ENCODE measurements around the gene SLAIN2. TPM values are rescaled to one million over a fixed set of nuclear protein-coding genes. Genes with fewer than 3 reads are reported as not detected.
A peak's percentile ranks its signal among the peaks of the same experiment; 100 is the strongest.

SLAIN2 gene
- polyA plus RNA-seq, 4 donors: 21.1 to 34.4 (median 21.7) TPM

DNA sequence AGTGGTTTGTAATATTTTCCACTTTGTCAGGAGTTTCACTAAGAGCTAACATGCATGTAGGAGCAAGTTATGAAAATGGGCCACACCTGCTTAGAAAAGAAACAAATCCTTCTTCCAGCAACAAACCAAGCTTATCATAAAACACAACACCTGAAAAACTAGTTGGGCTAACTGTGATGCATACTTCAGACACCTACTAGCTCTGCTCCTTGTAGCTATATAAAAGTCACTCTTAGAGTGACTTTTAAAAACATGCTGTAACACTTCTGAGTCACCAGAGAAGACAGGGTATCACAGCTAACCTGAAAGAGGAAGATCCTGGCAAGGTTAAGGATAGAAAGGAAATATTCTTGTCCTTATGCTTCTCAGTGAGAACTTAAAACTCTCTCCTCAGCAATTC, 3.6 kb upstream of the SLAIN2 start:
- no peak for DNase-seq
- Histone ChIP-seq H3K36me3 (ENCODE audit: control insufficient read depth in 3 of 3, insufficient read depth in 2 of 3, low read depth in 1 of 3, low read length in 3 of 3) (no peaks in the 10 kb centered on the region), H3K4me3 (ENCODE audit: low read depth in 1 of 3, low read length in 3 of 3) (no peak overlapping the region), H3K4me1 (ENCODE audit: control insufficient read depth in 3 of 3, insufficient read depth in 2 of 3, low read depth in 1 of 3, low read length in 2 of 3) (peaks cover 0 to 13% (median 5%) of the 10 kb centered on the region in 3 donors), H3K9me3 (ENCODE audit: control insufficient read depth in 2 of 2, insufficient read depth in 1 of 2, low read depth in 1 of 2, low read length in 1 of 2) (no peaks in the 10 kb centered on the region), H3K27ac (ENCODE audit: low read depth in 1 of 3, low read length in 2 of 3) (no peak overlapping the region), H3K27me3 (ENCODE audit: control insufficient read depth in 3 of 3, insufficient read depth in 3 of 3, low read length in 3 of 3) (no peaks in the 10 kb centered on the region)
- FAIRE-seq: no peak

DNA sequence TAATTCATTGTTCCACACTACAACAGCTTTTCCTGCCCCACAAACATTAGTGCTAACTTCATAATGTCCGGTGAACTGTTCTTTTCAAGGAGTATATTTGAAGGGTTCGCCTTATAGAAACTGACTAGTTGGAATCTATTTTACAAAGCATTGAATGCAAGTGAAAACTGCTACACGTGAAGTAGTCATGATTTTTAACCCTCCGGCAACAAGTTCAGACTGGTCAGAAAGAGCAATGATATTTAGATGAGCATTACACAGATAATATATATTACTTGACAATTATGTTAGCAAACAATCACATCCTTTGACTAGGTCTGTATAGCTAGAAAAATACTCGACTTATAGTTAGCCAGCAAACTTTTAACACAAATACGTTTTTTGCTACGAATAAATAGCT, 1.7 kb upstream of the SLAIN2 start:
- Histone ChIP-seq H3K27me3 (ENCODE audit: control insufficient read depth in 3 of 3, insufficient read depth in 3 of 3, low read length in 3 of 3) (no peaks in the 10 kb centered on the region), H3K4me1 (ENCODE audit: control insufficient read depth in 3 of 3, insufficient read depth in 2 of 3, low read depth in 1 of 3, low read length in 2 of 3) (peaks cover 2 to 17% (median 5%) of the 10 kb centered on the region in 3 donors), H3K4me3 (ENCODE audit: low read depth in 1 of 3, low read length in 3 of 3) (peak overlapping the region in 1 of 3 donors; percentile 76), H3K27ac (ENCODE audit: low read depth in 1 of 3, low read length in 2 of 3) (peak overlapping the region in 1 of 3 donors; percentile 99), H3K36me3 (ENCODE audit: control insufficient read depth in 3 of 3, insufficient read depth in 2 of 3, low read depth in 1 of 3, low read length in 3 of 3) (no peaks in the 10 kb centered on the region), H3K9me3 (ENCODE audit: control insufficient read depth in 2 of 2, insufficient read depth in 1 of 2, low read depth in 1 of 2, low read length in 1 of 2) (no peaks in the 10 kb centered on the region)
- WGBS, 3 donors: 73 to 79% (median 77%) methylated on average over 7 of the region's 7 CpGs
- FAIRE-seq (no peak), DNase-seq (peak in 1 of 2 donors; percentile 21)

DNA sequence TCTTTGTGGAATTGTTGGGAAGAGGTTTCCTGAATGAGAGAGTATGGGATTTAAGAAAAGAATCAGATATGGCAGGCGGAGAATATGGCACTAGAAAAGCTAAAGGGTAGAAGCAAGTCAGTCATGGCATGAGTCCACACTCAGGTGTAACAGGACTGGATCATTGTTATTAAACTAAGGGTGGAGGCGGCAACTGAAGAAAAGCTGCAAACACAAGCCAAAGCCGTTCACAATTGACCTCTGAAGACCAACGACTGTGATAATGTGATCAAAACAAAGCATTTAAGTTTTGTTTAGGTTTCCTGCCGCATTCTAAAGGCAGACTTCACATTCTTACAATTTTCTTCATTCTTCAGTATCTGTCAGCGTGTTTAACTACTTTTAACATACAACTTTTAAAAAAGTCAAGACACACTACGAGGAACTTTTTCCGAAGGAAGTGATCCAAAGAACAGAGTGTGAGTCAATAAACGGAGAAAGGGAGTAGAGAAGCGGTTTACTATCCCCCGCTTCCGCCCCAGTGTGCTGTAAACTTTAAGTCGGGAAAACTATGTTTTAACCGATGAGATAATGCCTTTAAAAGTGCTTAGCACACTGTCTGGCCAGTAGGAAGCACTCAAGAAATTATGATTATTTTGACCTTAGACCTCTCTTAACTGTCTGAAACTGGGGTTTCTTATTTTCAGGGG, 909 bp upstream of the SLAIN2 start:
- FAIRE-seq (no peak), DNase-seq (peak in 1 of 2 donors; percentile 71)
- H3K4me1 ChIP-seq (ENCODE audit: control insufficient read depth in 3 of 3, insufficient read depth in 2 of 3, low read depth in 1 of 3, low read length in 2 of 3): peaks cover 4 to 17% (median 8%) of the 10 kb centered on the region in 3 donors
- H3K4me3 ChIP-seq (ENCODE audit: low read depth in 1 of 3, low read length in 3 of 3): peak overlapping the region; percentile 17 to 76 (median 48)
- H3K27me3 ChIP-seq (ENCODE audit: control insufficient read depth in 3 of 3, insufficient read depth in 3 of 3, low read length in 3 of 3): no peaks in the 10 kb centered on the region
- H3K27ac ChIP-seq (ENCODE audit: low read depth in 1 of 3, low read length in 2 of 3): peak overlapping the region; percentile 86 to 99 (median 95)
- no peaks in the 10 kb centered on the region for H3K9me3 ChIP-seq (ENCODE audit: control insufficient read depth in 2 of 2, insufficient read depth in 1 of 2, low read depth in 1 of 2, low read length in 1 of 2)
- 2 to 7% (median 4%) methylated on average over 14 of the region's 14 CpGs for WGBS, 3 donors
- no peaks in the 10 kb centered on the region for H3K36me3 ChIP-seq (ENCODE audit: control insufficient read depth in 3 of 3, insufficient read depth in 2 of 3, low read depth in 1 of 3, low read length in 3 of 3)

DNA sequence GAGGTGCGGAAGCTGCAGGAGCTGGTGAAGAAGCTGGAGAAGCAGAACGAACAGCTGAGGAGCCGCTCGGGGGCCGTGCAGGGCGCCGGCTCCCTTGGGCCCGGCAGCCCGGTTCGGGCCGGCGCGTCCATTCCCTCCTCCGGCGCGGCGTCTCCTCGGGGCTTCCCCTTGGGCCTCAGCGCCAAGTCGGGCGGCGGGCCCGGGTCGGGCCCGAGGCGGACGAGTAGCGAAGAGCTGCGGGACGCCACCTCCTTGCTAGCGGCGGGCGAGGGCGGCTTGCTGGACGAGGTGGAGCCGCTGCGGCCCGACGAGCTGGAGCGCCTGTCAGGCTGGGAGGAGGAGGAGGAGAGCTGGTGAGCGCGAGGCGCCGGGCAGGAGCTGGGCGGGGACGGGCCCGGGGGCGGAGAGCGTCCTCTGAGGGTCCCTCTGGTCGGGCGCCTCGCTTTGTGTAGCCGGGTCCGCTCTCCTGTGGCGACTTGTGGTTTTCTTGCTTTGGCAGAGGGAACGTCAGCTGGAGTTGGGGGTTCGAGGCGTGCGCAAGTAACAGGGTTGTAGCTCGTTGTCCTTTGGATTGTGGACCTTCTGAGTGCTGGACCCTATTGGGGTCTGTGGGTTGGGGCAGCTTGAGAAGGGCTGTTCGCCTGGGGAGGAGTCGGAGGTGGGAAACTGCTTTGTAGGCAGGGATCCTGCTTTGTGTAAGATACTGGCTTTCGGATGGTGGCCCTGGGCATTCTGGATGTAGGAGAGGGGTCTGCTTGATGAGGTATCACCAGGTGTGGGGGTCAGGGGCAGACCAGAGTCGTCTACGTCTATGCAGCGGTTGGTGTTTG, 662 bp downstream of the SLAIN2 start:
- no peak for FAIRE-seq
- WGBS, 3 donors: 0 to 1% (median 1%) methylated on average over 49 to 66 of the region's 66 CpGs
- Histone ChIP-seq H3K4me3 (ENCODE audit: low read depth in 1 of 3, low read length in 3 of 3) (peak overlapping the region; percentile 86 to 93 (median 87)), H3K9me3 (ENCODE audit: control insufficient read depth in 2 of 2, insufficient read depth in 1 of 2, low read depth in 1 of 2, low read length in 1 of 2) (no peaks in the 10 kb centered on the region), H3K4me1 (ENCODE audit: control insufficient read depth in 3 of 3, insufficient read depth in 2 of 3, low read depth in 1 of 3, low read length in 2 of 3) (peaks cover 4 to 17% (median 10%) of the 10 kb centered on the region in 3 donors), H3K36me3 (ENCODE audit: control insufficient read depth in 3 of 3, insufficient read depth in 2 of 3, low read depth in 1 of 3, low read length in 3 of 3) (no peaks in the 10 kb centered on the region), H3K27me3 (ENCODE audit: control insufficient read depth in 3 of 3, insufficient read depth in 3 of 3, low read length in 3 of 3) (no peaks in the 10 kb centered on the region), H3K27ac (ENCODE audit: low read depth in 1 of 3, low read length in 2 of 3) (peak overlapping the region; percentile 96 to 99 (median 97))
- peak; percentile 43 to 79 for DNase-seq

DNA sequence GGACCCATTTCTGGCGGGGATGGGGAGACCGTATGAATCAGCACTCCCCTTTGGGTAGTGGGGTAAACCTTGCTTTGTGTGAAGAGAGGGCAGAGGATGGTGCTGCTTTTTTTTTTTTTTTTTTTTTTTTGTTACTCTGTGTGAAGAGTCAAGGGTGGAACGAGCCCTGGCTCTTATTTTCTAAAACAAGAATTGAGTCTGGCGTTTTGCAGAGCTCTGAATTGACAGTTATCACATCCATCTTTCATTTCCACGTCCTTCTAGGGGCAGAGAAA, 1.2 kb downstream of the SLAIN2 start:
- 0 to 1% (median 1%) methylated on average over 5 of the region's 5 CpGs for WGBS, 3 donors
- peak overlapping the region in 2 of 3 donors; percentile 97 to 99 for H3K27ac ChIP-seq (ENCODE audit: low read depth in 1 of 3, low read length in 2 of 3)
- DNase-seq (no peak), FAIRE-seq (no peak)
- H3K4me3 ChIP-seq (ENCODE audit: low read depth in 1 of 3, low read length in 3 of 3): peak overlapping the region; percentile 86 to 93 (median 87)
- no peaks in the 10 kb centered on the region for H3K36me3 ChIP-seq (ENCODE audit: control insufficient read depth in 3 of 3, insufficient read depth in 2 of 3, low read depth in 1 of 3, low read length in 3 of 3)
- H3K4me1 ChIP-seq (ENCODE audit: control insufficient read depth in 3 of 3, insufficient read depth in 2 of 3, low read depth in 1 of 3, low read length in 2 of 3): peaks cover 4 to 17% (median 13%) of the 10 kb centered on the region in 3 donors
- no peaks in the 10 kb centered on the region for H3K9me3 ChIP-seq (ENCODE audit: control insufficient read depth in 2 of 2, insufficient read depth in 1 of 2, low read depth in 1 of 2, low read length in 1 of 2)
- no peaks in the 10 kb centered on the region for H3K27me3 ChIP-seq (ENCODE audit: control insufficient read depth in 3 of 3, insufficient read depth in 3 of 3, low read length in 3 of 3)

DNA sequence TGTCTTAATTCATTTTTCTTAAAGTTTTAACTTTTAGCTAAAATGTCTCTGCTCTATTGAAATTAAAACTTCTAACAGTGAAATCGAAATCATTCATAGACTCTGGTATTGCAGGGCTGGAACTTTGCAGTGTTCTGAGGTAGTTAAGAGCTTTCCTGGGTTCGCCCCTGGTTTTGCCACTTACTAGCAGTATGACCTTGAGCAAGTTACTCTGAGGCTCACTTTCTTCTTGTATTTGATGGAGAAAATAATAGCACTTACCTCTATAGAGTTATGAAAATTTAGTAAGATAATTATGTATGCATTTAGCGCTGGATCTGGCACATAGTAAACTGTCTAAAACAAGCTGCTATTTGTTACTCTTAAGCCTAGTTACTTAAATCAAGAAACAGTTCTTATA, 1.7 kb downstream of the SLAIN2 start:
- no peak overlapping the region for H3K27ac ChIP-seq (ENCODE audit: low read depth in 1 of 3, low read length in 2 of 3)
- no peak for FAIRE-seq
- peak overlapping the region in 2 of 3 donors; percentile 38 to 86 for H3K4me3 ChIP-seq (ENCODE audit: low read depth in 1 of 3, low read length in 3 of 3)

DNA sequence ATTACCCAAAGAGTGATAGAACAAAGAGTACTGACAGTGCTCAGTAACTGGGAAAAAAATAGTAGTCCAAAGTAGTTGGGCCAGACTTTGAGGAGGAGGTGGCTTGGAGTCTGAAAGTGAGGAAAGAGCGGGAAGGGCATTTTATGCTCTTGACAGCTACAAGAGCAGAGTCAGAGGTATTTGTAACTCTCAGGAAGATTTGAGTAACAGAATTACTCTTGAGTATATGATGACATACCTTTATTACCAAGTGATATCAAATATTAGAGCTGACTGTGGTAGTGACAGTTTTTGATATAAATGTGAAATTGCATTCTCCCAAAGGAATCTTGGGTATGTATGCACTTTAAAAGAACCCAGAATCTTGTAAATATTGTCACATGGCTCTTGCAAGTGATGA, 2.2 kb downstream of the SLAIN2 start:
- no peak overlapping the region for H3K27ac ChIP-seq (ENCODE audit: low read depth in 1 of 3, low read length in 2 of 3)
- DNase-seq: no peak
- WGBS, 3 donors: 36 to 63% (median 47%) methylated on average over 1 of the region's 1 CpG
- peaks cover 4 to 15% (median 13%) of the 10 kb centered on the region in 3 donors for H3K4me1 ChIP-seq (ENCODE audit: control insufficient read depth in 3 of 3, insufficient read depth in 2 of 3, low read depth in 1 of 3, low read length in 2 of 3)
- no peaks in the 10 kb centered on the region for H3K36me3 ChIP-seq (ENCODE audit: control insufficient read depth in 3 of 3, insufficient read depth in 2 of 3, low read depth in 1 of 3, low read length in 3 of 3)
- H3K4me3 ChIP-seq (ENCODE audit: low read depth in 1 of 3, low read length in 3 of 3): no peak overlapping the region
- H3K27me3 ChIP-seq (ENCODE audit: control insufficient read depth in 3 of 3, insufficient read depth in 3 of 3, low read length in 3 of 3): no peaks in the 10 kb centered on the region
- H3K9me3 ChIP-seq (ENCODE audit: control insufficient read depth in 2 of 2, insufficient read depth in 1 of 2, low read depth in 1 of 2, low read length in 1 of 2): no peaks in the 10 kb centered on the region
- FAIRE-seq: no peak

More for the DNA sequence above, 1.7 kb downstream of the SLAIN2 start:
- H3K27me3 ChIP-seq (ENCODE audit: control insufficient read depth in 3 of 3, insufficient read depth in 3 of 3, low read length in 3 of 3): no peaks in the 10 kb centered on the region
- 9 to 17% (median 17%) methylated on average over 3 of the region's 3 CpGs for WGBS, 3 donors
- H3K36me3 ChIP-seq (ENCODE audit: control insufficient read depth in 3 of 3, insufficient read depth in 2 of 3, low read depth in 1 of 3, low read length in 3 of 3): no peaks in the 10 kb centered on the region
- no peaks in the 10 kb centered on the region for H3K9me3 ChIP-seq (ENCODE audit: control insufficient read depth in 2 of 2, insufficient read depth in 1 of 2, low read depth in 1 of 2, low read length in 1 of 2)
- DNase-seq: peak in 1 of 2 donors; percentile 16
- peaks cover 4 to 17% (median 13%) of the 10 kb centered on the region in 3 donors for H3K4me1 ChIP-seq (ENCODE audit: control insufficient read depth in 3 of 3, insufficient read depth in 2 of 3, low read depth in 1 of 3, low read length in 2 of 3)

DNA sequence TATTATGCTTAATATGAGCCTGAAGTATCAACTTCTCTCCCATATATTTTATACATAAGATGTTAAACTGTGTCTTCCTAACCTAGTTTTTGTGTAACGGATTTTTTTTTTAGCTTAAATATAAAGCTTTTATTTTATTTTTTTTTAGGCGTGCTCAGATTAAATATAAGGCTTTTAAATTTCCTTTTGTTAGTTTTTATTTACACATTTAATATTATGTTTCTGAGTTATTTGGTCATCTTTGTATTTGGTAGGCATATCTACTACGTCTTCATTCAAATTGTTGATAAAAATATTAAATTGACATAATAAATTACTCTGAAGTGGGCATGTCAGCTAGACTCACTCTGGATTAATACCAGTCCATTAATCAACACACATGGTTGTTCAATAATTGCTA, 4.2 kb downstream of the SLAIN2 start:
- DNase-seq (no peak), FAIRE-seq (peak; percentile 19)
- Histone ChIP-seq H3K27ac (ENCODE audit: low read depth in 1 of 3, low read length in 2 of 3) (no peak overlapping the region), H3K4me1 (ENCODE audit: control insufficient read depth in 3 of 3, insufficient read depth in 2 of 3, low read depth in 1 of 3, low read length in 2 of 3) (peaks cover 4 to 8% (median 4%) of the 10 kb centered on the region in 3 donors), H3K9me3 (ENCODE audit: control insufficient read depth in 2 of 2, insufficient read depth in 1 of 2, low read depth in 1 of 2, low read length in 1 of 2) (no peaks in the 10 kb centered on the region), H3K4me3 (ENCODE audit: low read depth in 1 of 3, low read length in 3 of 3) (no peak overlapping the region), H3K27me3 (ENCODE audit: control insufficient read depth in 3 of 3, insufficient read depth in 3 of 3, low read length in 3 of 3) (no peaks in the 10 kb centered on the region), H3K36me3 (ENCODE audit: control insufficient read depth in 3 of 3, insufficient read depth in 2 of 3, low read depth in 1 of 3, low read length in 3 of 3) (no peaks in the 10 kb centered on the region)
- 86 to 92% (median 87%) methylated on average over 3 of the region's 3 CpGs for WGBS, 3 donors
